SHP77 (cell line): ENCODE results near the gene KCNMA1.

ENCODE experiments used
- DNase-seq, 2 experiments: peaks; one replicate each; lab custom pipeline; 2025; lab: John Stamatoyannopoulos, UW

Gene KCNMA1

GRCh38 chr10:77556990-77557601, 80.5 kb downstream of the KCNMA1 start:
- DNase-seq, result no peak

DNA sequence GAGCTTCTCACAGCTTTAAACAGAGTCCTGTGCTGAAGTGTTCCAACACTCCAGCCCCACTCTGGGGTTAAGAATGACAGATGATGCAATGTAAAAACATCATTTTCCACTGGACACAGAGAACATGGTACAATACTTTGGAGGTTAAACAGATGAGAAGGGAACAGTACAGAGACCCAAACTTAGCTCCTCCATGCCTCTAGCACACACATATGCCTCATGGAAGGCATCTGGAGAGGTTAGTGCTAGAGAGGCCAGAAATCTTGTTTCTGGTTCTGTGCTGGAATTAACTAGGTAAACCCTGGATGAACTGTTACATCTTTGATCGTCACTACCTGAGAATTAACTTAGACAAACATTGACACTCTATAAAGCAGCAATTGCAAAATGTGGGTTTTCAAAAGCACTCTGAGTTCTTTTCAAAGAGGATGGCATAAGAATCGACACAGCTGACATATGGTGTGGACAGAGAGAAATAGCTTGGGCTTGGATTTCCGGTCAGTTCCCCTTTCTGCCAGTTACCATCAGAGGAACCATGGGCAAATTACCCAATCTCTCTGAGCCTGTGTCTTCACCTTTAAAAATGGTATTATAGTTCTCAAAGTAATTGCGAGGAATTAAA, 81.9 kb downstream of the KCNMA1 start:
- DNase-seq, result no peak

DNA sequence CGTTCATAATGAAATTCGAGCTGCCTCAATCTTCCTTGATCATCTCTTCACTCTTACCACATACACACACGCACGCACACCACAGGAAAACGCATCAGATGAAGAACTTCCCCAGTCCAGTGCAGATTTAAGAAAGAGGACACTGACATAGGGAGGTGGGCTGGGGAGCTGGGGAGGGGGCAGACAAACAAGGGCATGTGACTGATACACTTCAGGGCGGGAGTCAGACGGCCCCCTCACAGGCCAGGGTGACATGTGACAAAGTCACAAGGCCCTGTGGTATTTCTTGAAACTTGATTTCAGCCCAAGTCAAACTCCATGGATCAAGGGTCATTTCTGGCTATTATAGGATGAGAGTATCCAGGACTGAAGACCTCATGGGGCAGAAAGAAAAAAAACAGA, 82.6 kb downstream of the KCNMA1 start:
- no peak for DNase-seq

GRCh38 chr10:77553966-77554365, 83.6 kb downstream of the KCNMA1 start:
- DNase-seq, result no peak

DNA sequence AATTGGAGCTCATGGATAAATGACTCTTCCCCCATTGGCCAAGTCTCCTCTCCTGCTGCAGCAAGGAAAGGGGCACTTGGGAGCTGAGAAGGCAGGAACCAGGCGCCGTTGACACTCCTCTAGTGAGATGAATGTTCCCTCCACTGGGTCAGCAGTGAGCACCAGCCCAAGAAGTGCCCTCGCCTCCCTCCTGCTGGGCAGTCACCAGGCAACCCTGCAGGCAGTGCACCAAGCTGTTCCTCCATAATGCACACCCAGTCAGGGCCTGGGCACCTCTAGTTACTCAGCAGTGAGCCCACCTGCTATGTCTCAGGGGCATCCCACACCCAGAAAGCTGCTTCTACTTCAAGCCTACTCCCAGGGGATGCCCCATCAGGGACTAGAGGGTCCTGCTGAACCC, 84.3 kb downstream of the KCNMA1 start:
- no peak for DNase-seq

DNA sequence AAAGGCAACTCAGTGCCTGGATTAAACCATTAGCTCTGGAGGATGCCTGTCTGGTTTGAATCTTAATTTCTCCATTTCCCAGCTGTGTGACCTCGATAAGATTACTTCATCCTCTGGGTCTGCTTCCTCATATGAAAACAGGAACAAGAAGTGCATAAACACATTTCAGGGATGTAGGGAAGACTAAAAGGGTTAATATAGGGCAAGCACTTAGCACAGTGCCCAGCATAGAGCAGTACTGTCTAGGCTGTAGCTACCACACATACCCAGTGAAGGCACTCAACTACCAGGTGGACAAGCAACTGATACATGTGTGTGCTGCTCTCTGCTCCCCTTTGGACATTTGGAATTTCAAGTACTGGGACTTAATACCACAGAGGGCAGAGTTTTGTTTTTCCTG, 85.4 kb downstream of the KCNMA1 start:
- no peak for DNase-seq

DNA sequence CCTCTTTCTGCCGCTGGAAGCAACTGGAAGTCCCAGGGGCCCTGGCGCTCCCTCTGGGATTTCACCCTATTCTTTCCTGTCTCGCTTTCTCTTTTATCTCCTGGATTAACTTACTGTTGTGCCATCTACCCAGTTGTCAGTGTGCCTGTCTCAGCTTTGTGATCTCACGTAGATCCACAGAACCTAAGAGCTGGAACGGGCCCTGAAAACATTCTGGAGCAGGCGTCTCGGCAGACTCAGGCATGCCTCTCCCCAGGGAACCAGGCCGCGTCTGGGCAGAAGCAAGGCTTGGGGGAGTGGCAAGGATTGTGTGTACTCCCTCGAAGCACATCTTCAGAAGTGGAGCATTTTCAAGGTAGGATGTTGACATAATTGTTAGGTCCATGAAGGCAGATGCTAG, 87.2 kb downstream of the KCNMA1 start:
- no peak for DNase-seq

DNA sequence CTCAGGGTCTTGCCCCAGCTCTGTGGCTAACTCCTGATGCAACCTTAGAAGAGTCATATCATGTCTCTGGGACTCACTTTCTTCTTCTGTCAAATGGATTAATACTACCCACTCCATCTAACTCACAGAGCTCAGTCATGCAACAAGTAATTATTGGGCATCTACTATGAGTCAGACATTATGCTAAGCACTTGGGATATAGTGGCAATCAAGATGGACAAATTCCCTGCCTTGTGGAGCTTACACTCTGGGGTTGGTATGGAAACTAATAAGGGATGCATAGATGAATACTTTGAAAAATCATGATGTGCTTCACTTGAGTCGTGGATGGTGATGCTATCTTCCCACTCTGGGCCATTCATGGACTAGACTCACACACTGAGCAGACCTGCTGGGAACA, 88.9 kb downstream of the KCNMA1 start:
- DNase-seq, result no peak

DNA sequence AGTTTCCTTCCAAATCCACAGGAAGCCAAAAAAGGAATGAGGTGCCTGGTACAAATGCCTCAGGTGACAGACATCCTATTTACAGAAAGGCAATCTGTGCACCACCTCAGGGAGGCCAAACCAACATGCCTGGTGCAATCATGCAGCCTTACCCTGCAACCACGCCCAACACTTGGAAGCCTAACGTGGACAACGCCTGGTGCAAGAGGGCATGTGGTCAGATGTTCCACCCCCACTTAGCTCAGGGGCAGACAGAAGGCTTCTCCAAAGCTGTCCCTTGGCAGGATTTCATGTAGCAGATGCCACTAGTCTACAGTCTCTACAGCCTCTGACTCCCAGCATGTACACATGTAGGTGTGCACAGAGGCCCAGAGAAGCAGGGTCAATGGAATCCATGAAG, 89.5 kb downstream of the KCNMA1 start:
- no peak for DNase-seq

- DNase-seq, result no peak
These were observed 90.1 kb downstream of the KCNMA1 start for GRCh38 chr10:77547307-77548050.

DNA sequence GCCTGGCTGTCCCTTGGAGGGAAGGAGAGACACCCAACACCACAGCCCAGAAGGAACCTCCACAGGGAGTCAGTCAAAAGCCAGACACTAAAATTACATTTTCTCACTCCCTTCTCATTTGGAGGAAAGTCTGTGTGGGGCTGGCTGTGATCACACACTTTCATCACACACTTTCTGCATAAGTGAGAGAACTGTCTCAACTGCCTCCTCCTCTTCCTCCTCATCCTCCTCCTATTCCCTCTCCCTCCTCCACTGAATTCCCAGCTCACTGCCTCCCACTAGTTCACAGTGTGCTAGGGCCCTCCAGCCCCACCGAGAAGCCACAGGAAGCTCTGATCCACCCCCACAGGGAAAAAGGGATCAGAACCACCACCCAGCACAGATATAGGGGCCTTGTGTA, 91.6 kb downstream of the KCNMA1 start:
- DNase-seq, result no peak

DNA sequence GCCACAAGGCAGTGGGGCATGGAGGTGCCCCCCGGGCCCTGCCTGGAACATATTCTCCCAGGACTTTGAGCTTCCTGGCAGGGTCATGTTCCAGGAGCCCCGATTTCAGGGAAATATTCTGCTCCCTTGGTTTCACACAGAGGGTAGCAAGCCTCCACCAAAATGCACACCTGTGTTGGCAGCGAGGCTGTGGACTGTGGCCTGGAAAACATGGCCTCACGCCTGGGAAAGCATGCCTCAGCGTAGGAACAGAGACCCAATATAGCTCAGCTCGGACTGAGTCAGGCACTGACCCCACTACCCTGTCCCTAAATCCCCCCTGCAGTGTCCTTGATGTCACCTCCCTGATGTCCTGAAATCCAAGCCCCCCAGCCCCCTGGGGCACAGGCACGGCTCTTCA, 92.0 kb downstream of the KCNMA1 start:
- no peak for DNase-seq

GRCh38 chr10:77544617-77545016, 93.0 kb downstream of the KCNMA1 start:
- DNase-seq, result no peak

- no peak for DNase-seq
These were observed 94.8 kb downstream of the KCNMA1 start for GRCh38 chr10:77542710-77543259.

DNA sequence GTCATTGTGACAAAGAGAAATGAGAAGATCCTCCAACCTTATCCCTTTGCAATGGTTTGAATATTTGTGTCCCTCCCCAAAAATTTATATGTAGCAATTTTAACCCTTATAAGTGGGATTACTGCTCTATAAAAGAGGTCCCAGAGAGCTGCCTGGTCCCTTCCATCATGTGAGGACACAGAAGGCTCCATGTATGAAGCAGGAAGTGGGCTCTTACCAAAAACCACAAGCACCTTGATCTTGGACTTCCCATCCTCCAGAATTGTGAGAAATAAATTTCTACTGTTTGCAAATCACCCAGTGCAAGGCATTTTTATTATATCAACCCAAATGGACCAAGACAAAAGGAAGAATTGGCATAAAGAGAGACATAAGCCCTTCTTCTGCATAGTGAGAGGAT, 95.7 kb downstream of the KCNMA1 start:
- no peak for DNase-seq

DNA sequence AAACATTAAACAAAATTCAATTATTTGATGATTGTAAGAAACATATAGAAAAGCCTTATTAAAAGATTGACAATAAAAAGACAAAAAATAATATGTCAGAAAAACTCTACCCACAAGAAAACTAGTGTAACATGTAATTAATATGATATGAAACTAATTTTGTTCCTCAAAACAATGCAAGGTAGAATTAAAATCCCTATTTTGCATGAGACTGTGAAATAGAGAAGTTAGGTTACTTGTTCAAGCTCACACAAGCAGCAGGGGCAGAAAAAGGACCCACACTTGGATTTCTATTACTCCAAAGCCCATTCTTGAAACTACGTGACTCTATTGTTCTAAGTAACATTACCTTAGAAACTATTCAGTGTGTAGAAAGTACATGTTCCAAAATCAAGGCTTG, 96.4 kb downstream of the KCNMA1 start:
- no peak for DNase-seq

DNA sequence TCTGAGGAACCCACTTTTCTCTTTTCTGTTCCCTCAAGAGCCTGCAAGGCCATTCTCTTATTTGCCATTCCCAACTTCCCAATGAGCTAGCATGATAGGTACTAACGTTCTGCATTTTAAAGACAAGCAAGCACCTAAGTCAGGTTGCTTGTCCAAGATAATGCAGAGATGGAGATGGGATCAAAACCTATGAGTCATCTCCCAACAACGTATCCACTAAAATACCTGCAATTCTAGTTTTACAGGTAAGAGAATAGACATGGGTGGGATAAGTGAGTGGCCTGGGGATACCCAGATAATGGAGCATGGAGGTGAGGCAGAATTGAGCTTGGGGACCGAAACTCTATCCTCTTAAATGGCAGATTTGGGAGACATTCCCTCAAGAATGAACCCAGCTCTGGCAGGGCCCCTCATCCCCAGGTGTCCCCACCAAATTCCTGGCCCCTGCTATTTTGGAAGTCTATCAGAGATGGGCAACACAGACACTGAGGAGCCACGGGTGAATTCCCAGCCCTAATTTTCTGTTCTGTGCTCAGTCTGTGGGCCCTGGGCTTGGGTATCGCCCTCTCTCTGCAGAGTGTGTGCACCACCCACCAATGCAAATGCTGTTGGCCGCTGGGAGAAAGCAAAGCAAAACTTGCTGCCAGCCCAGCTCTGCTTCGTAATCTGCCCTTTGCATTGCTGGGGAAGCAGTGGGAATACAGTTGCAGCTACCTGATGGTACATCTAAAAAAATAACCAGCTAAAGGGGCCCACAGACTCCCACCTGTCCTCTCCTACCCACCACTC, 98.3 kb downstream of the KCNMA1 start:
- DNase-seq, result no peak

DNA sequence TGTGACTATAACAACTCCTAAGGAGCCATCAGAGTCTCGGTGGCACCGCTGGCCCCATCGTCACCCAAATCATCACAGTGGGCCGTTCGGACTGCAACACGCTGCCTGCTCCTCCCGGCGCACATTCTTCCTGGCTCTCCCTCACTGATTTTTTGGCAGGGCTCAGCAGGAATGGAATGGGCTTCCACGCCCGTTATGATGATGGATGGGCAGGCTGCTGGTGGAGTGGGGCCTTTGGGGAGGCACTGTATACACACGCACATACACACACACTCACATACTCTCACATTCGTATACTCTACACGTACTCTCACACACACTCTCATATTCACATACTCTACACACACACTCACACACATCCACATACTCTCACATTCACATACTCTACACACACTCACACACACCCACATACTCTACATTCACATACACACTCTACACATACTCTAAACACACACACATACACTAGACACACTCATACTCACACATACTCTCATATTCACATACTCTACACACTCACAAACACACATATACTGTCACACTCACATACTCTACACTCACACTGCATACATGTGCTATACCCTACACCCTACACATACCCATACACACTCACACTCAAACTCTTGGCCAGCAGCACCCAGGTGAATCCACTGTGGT, 99.8 kb downstream of the KCNMA1 start:
- DNase-seq, result no peak

DNA sequence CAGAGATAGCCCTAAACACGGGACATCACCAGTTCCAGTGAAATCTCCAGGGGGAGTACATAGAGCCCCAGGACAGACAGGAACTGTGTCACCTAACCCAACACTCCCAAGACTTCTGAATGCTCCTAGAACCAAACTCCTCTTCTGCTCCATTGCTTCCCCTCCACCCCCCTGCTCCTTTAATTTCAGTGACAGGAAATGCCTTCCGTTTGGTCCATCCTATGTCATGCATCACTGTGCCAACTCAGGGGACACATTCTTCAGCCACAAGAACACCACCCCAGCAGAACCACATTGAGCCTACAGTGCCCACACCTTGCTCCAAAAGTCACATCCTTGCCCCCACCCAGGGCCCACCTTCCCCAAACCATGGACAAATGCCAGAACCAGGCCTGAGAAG, 100.5 kb downstream of the KCNMA1 start:
- no peak for DNase-seq

- no peak for DNase-seq
These were observed 103.7 kb downstream of the KCNMA1 start for GRCh38 chr10:77533887-77534278.

GRCh38 chr10:77533146-77533886, 104.3 kb downstream of the KCNMA1 start:
- no peak for DNase-seq
